Large intestine (tissue), 3 donors: ENCODE results near the gene RPL18. TPM values are rescaled to one million over a fixed set of nuclear protein-coding genes. Genes with fewer than 3 reads are reported as not detected.
"Not testable (repeated sequence)": the region's sequence is repeated elsewhere in the genome, so short reads cannot be mapped to it uniquely, and the experiment has no call there.

ENCODE experiments used
- DNase-seq, 2 donors: peaks; one replicate each; pipeline versions ENCODE4 v3.0.0 to v3.0.0-alpha.2; 2013
- H3K27ac ChIP-seq: one replicate; pipeline ENCODE4 v1.5.1; 2013; ENCODE audit warnings: low read length
- H3K27me3 ChIP-seq: 2 replicates; pipeline ENCODE4 v1.6.1; 2013; ENCODE audit warnings: low read length; ENCODE audit not compliant: control insufficient read depth, insufficient read depth
- H3K36me3 ChIP-seq: 2 replicates; pipeline ENCODE4 v1.6.1; 2013; ENCODE audit warnings: low read length; ENCODE audit not compliant: control insufficient read depth, insufficient read depth
- H3K4me1 ChIP-seq: one replicate; pipeline ENCODE4 v1.6.1; 2013; ENCODE audit warnings: low read length; ENCODE audit not compliant: control insufficient read depth, insufficient read depth
- H3K4me3 ChIP-seq: one replicate; pipeline ENCODE4 v1.5.1; 2013; ENCODE audit warnings: low read length
- H3K9me3 ChIP-seq: one replicate; pipeline ENCODE4 v1.6.1; 2013; ENCODE audit warnings: mild to moderate bottlenecking, low read depth, low read length, moderate library complexity; ENCODE audit not compliant: control insufficient read depth
- WGBS: methylation state at CpG from one replicate; pipeline ENCODE4 v1.1.5; 2013; ENCODE audit warnings: low lambda C conversion rate; ENCODE audit not compliant: insufficient coverage; 5-methylcytosine and 5-hydroxymethylcytosine counted together
- polyA plus RNA-seq: library from polyadenylated mRNA; unstranded; fragments of 120-200 nt; gene quantifications from one replicate; pipeline ENCODE4 v1.2.1, GENCODE V29; 2013

RPL18 gene
- polyA plus RNA-seq, 1 donor = 2,091 TPM

- H3K4me1 ChIP-seq = peaks cover 38% of the 10 kb centered on the region
- no CpG with 5 or more reads among the region's 38 CpGs for WGBS
Observed at GRCh38 chr19:48637449-48637947, 18.5 kb upstream of the RPL18 start.

DNA sequence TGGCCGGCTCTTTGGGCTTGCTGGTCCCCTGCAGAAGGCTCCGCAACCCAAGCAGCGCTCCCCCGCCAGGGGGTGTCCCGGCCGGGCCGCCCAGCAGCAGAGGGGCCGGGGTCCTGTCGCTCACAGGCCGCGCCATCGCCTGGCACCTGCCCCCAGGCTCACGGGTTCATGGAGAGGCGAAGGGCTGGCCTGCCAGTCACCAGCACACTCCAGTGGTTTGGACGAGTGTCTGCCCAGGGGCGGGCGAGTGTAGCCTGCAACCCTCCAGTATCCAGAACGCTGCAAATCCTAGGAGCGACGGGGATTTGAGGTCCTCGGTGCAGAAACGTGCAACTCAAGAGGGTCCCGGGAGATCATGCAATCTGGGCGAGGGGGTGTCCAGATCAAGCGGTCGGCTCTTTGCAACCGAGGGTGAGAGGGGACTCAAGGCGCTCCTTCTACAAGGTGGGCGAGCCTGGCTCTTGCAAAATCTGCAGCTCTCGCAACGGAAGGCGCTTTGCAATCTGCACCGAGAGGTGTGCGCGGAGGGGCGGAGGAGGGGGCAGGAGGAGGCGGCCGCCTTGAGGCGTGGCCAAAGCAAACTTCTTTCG is 18.0 kb upstream of the RPL18 start, which contains the start of gene DBP:
TSS of gene DBP (minus strand) at position 521 of the 590 bp plus-strand sequence. CDS start at position 136, 385 bp downstream.
- H3K27ac ChIP-seq = peak within 1 kb of the TSS; percentile 87
- H3K4me3 ChIP-seq = peak within 1 kb of the TSS; percentile 71
- WGBS = no CpG with 5 or more reads among the region's 40 CpGs
- H3K36me3 ChIP-seq = no peaks in the 10 kb centered on the region
- no peak for DNase-seq
- peaks cover 42% of the 10 kb centered on the region for H3K4me1 ChIP-seq
- no peaks in the 10 kb centered on the region for H3K9me3 ChIP-seq
- no peaks in the 10 kb centered on the region for H3K27me3 ChIP-seq

More at GRCh38 chr19:48637449-48637947, 18.5 kb upstream of the RPL18 start:
- DNase-seq = peak; percentile 99 to 100
- no peaks in the 10 kb centered on the region for H3K36me3 ChIP-seq
- H3K4me3 ChIP-seq = peak overlapping the region; percentile 71
- peak overlapping the region; percentile 87 for H3K27ac ChIP-seq
- no peaks in the 10 kb centered on the region for H3K9me3 ChIP-seq
- H3K27me3 ChIP-seq = no peaks in the 10 kb centered on the region

GRCh38 chr19:48635966-48636858 is 17.2 kb upstream of the RPL18 start:
- WGBS = 0% methylated on average over 2 of the region's 35 CpGs
- no peaks in the 10 kb centered on the region for H3K27me3 ChIP-seq
- H3K27ac ChIP-seq = peak overlapping the region; percentile 87
- H3K9me3 ChIP-seq = no peaks in the 10 kb centered on the region
- H3K36me3 ChIP-seq = peaks cover 2% of the 10 kb centered on the region
- peak overlapping the region; percentile 71 for H3K4me3 ChIP-seq
- peak in 1 of 2 donors; percentile 63 for DNase-seq
- H3K4me1 ChIP-seq = peaks cover 47% of the 10 kb centered on the region

- peak overlapping the region; percentile 94 for H3K27ac ChIP-seq
- H3K36me3 ChIP-seq = peaks cover 2% of the 10 kb centered on the region
- no peaks in the 10 kb centered on the region for H3K27me3 ChIP-seq
- no peaks in the 10 kb centered on the region for H3K9me3 ChIP-seq
- H3K4me1 ChIP-seq = peaks cover 55% of the 10 kb centered on the region
- peak in 1 of 2 donors; percentile 74 for DNase-seq
- peak overlapping the region; percentile 71 for H3K4me3 ChIP-seq
- WGBS = no CpG with 5 or more reads among the region's 67 CpGs
Observed at GRCh38 chr19:48635263-48635965, 16.4 kb upstream of the RPL18 start.

- H3K4me1 ChIP-seq = peaks cover 63% of the 10 kb centered on the region
- peaks cover 4% of the 10 kb centered on the region for H3K9me3 ChIP-seq
- H3K27ac ChIP-seq = peak overlapping the region; percentile 94
Observed at GRCh38 chr19:48634424-48635262, 15.7 kb upstream of the RPL18 start.

DNA sequence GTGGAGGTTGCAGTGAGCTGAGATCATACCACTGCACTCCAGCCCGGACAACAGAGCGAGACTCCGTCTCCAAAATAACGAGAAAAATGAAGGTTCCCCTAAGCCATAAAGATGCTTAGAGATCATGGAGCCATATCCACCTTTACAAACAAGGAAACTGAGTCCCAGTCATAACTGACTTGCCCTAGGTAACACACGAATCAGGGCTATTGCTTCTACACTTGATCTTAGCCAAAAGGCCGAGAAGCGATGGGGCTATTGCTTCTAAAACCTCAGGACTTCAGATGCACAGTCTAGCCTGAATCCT is 15.0 kb upstream of the RPL18 start:
- no CpG with 5 or more reads among the region's 7 CpGs for WGBS
- Histone ChIP-seq H3K36me3 (peaks cover 5% of the 10 kb centered on the region), H3K4me3 (no peak overlapping the region), H3K4me1 (peaks cover 67% of the 10 kb centered on the region), H3K27ac (peak overlapping the region; percentile 77), H3K27me3 (no peaks in the 10 kb centered on the region), H3K9me3 (peaks cover 10% of the 10 kb centered on the region)
- DNase-seq = no peak

More at GRCh38 chr19:48634424-48635262, 15.7 kb upstream of the RPL18 start:
- Histone ChIP-seq H3K27me3 (no peaks in the 10 kb centered on the region), H3K36me3 (peaks cover 2% of the 10 kb centered on the region), H3K4me3 (no peak overlapping the region)
- DNase-seq = peak; percentile 97 to 98
- WGBS = no CpG with 5 or more reads among the region's 37 CpGs

- peaks cover 10% of the 10 kb centered on the region for H3K36me3 ChIP-seq
- H3K9me3 ChIP-seq = peaks cover 12% of the 10 kb centered on the region
- no peak overlapping the region for H3K4me3 ChIP-seq
- 60% methylated on average over 2 of the region's 22 CpGs for WGBS
- H3K27ac ChIP-seq = peak overlapping the region; percentile 77
- peak; percentile 89 to 94 for DNase-seq
- H3K27me3 ChIP-seq = no peaks in the 10 kb centered on the region
- H3K4me1 ChIP-seq = peaks cover 67% of the 10 kb centered on the region
Observed at GRCh38 chr19:48633148-48634035, 14.4 kb upstream of the RPL18 start.

GRCh38 chr19:48632692-48633147 is 13.7 kb upstream of the RPL18 start:
- Histone ChIP-seq H3K9me3 (peaks cover 12% of the 10 kb centered on the region), H3K27me3 (no peaks in the 10 kb centered on the region), H3K4me3 (no peak overlapping the region), H3K36me3 (peaks cover 16% of the 10 kb centered on the region), H3K27ac (peak overlapping the region; percentile 77), H3K4me1 (peaks cover 72% of the 10 kb centered on the region)
- DNase-seq = peak in 1 of 2 donors; percentile 44

GRCh38 chr19:48632286-48632685 is 13.3 kb upstream of the RPL18 start:
- Histone ChIP-seq H3K4me1 (peaks cover 76% of the 10 kb centered on the region), H3K36me3 (peaks cover 16% of the 10 kb centered on the region), H3K9me3 (peaks cover 12% of the 10 kb centered on the region), H3K27ac (peak overlapping the region; percentile 77)
- 100% methylated on average over 1 of the region's 11 CpGs for WGBS
- not testable (repeated sequence) for H3K27me3 ChIP-seq, H3K4me3 ChIP-seq, DNase-seq
